SW480 (cell line): ENCODE results near the gene SPNS2.

Experiments
- DNase-seq: peaks from one replicate; pipeline ENCODE4 v3.0.0-alpha.2; 2016; ENCODE audit warnings: low spot score

The SPNS2 gene

GRCh38 chr17:4550534-4551039 is 51.9 kb downstream of the SPNS2 start:
- no peak for DNase-seq

GRCh38 chr17:4551141-4551540 is 52.5 kb downstream of the SPNS2 start:
- DNase-seq: no peak

GRCh38 chr17:4551796-4552525 is 53.3 kb downstream of the SPNS2 start:
- no peak for DNase-seq

- DNase-seq: no peak
Measured at GRCh38 chr17:4553669-4554068, 55.0 kb downstream of the SPNS2 start.

- no peak for DNase-seq
Measured at GRCh38 chr17:4554441-4554996, 55.8 kb downstream of the SPNS2 start.

GRCh38 chr17:4554997-4555799 is 56.5 kb downstream of the SPNS2 start, which contains the start of gene MYBBP1A:
Gene MYBBP1A (minus strand): TSS chr17:4555384. CDS start chr17:4555324, 60 bp downstream.
- DNase-seq: peak; percentile 95

- no peak for DNase-seq
Measured at GRCh38 chr17:4555873-4556759, 57.4 kb downstream of the SPNS2 start.

GRCh38 chr17:4556996-4557395 is 58.3 kb downstream of the SPNS2 start:
- no peak for DNase-seq

- DNase-seq: no peak
Measured at GRCh38 chr17:4557626-4558346, 59.1 kb downstream of the SPNS2 start.

GRCh38 chr17:4558347-4558971 is 59.8 kb downstream of the SPNS2 start:
- no peak for DNase-seq

- no peak for DNase-seq
Measured at GRCh38 chr17:4559139-4559791, 60.6 kb downstream of the SPNS2 start.

GRCh38 chr17:4559966-4560365 is 61.3 kb downstream of the SPNS2 start:
- no peak for DNase-seq

- no peak for DNase-seq
Measured at GRCh38 chr17:4560421-4560820, 61.7 kb downstream of the SPNS2 start, which contains the start of gene GGT6. Gene GGT6 (minus strand): TSS chr17:4560577. CDS start chr17:4560521, 56 bp downstream.

- DNase-seq: no peak
Measured at GRCh38 chr17:4560837-4561256, 62.2 kb downstream of the SPNS2 start.

- no peak for DNase-seq
Measured at GRCh38 chr17:4562015-4562969, 63.6 kb downstream of the SPNS2 start.

GRCh38 chr17:4565209-4566141 is 66.8 kb downstream of the SPNS2 start:
- DNase-seq: peak; percentile 89

- DNase-seq: peak; percentile 65
Measured at GRCh38 chr17:4566785-4567184, 68.1 kb downstream of the SPNS2 start.

- DNase-seq: no peak
Measured at GRCh38 chr17:4569591-4569990, 70.9 kb downstream of the SPNS2 start.
